ENCODE results near the gene MRPL50. TPM values are rescaled to one million over a fixed set of nuclear protein-coding genes. Genes with fewer than 3 reads are reported as not detected.

The MRPL50 gene
- total and polyA plus RNA-seq, 2 donors (not counting 1 experiment from before 2014, with no cell fraction given): 11.8 to 12.2 TPM

DNA sequence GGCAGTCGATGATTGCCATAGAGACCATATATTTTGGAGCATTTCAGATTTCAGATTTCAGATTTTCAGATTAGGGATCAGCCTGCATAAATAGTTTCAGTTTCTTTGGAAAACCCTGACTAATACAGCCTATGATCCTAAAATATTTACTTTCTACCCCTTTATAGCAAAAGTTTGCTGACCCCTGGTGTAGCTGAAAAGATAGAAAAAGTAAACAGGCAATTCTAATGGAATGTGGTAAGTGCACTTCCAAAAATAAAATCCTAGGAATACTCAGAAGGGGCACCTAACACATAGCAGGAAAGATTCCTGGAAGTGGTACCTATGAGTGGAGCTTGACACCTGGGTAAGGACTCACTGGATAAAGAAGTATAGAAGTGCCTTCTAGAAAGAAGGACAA, 48.1 kb downstream of the MRPL50 start:
- TF ChIP-seq, protein P1, sequence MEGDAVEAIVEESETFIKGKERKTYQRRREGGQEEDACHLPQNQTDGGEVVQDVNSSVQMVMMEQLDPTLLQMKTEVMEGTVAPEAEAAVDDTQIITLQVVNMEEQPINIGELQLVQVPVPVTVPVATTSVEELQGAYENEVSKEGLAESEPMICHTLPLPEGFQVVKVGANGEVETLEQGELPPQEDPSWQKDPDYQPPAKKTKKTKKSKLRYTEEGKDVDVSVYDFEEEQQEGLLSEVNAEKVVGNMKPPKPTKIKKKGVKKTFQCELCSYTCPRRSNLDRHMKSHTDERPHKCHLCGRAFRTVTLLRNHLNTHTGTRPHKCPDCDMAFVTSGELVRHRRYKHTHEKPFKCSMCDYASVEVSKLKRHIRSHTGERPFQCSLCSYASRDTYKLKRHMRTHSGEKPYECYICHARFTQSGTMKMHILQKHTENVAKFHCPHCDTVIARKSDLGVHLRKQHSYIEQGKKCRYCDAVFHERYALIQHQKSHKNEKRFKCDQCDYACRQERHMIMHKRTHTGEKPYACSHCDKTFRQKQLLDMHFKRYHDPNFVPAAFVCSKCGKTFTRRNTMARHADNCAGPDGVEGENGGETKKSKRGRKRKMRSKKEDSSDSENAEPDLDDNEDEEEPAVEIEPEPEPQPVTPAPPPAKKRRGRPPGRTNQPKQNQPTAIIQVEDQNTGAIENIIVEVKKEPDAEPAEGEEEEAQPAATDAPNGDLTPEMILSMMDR (conservative IDR thresholded peaks at IDR 0.05 in 1 of 2, IDR thresholded peaks at IDR 0.05 in 1 of 2; ENCODE audit: low read depth in 1 of 2, low read length in 2 of 2): no peak
- no peak for TF ChIP-seq EZH2 (IDR thresholded peaks at IDR 0.05; ENCODE audit: low read length, missing control alignments)
- DNase-seq (ENCODE audit: low read depth in 2 of 2): no peak

DNA sequence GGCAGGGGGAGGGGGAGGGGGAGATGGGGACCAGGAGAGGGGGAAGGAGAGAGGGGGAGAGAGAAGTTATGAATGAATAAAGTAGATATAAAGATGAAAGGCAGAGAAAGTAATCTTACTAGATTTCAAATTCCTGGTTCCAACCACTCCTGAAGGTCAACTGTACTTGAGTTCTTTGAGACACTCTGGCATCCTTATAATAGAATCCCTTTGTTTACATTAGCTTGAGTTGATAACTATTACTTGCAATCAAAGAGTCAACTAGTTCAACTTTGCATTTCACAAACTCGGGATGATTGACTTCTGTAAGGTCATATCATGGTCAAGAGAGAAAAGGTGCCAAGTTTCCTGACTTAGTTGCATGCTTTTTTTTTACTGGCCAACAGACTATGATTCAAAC, 55.8 kb downstream of the MRPL50 start:
- Histone ChIP-seq H3K4me2 (ENCODE audit: extremely low read depth, insufficient read depth, low read length) (no peak overlapping the region), H2AFZ (ENCODE audit: low read length) (no peak overlapping the region), H3K9ac (ENCODE audit: insufficient read depth, low read length) (no peak overlapping the region), H3K79me2 (ENCODE audit: control insufficient read depth, insufficient read depth, low read length) (no peaks in the 10 kb centered on the region), H3K27me3 (ENCODE audit: control insufficient read depth, insufficient read depth, low read length) (no peaks in the 10 kb centered on the region), H3K4me1 (ENCODE audit: control insufficient read depth, extremely low read depth, insufficient read depth, low read length) (no peaks in the 10 kb centered on the region), H3K27ac (ENCODE audit: insufficient read depth, low read length) (no peak overlapping the region), H4K20me1 (ENCODE audit: control insufficient read depth, extremely low read depth, insufficient read depth, low read length) (no peaks in the 10 kb centered on the region), H3K4me3 (replicated peaks in 1 of 4; ENCODE audit: control extremely low read depth in 1 of 4, insufficient read depth in 1 of 4, low read depth in 3 of 4, low read length in 4 of 4) (no peak overlapping the region), H3K9me3 (ENCODE audit: control insufficient read depth, insufficient read depth, low read depth, low read length) (no peaks in the 10 kb centered on the region), H3K36me3 (ENCODE audit: control insufficient read depth, insufficient read depth, low read length) (no peaks in the 10 kb centered on the region)
- no peak for DNase-seq (ENCODE audit: low read depth in 2 of 2)
- TF ChIP-seq EZH2 (IDR thresholded peaks at IDR 0.05; ENCODE audit: low read length, missing control alignments): no peak
- TF ChIP-seq, protein P1 (conservative IDR thresholded peaks at IDR 0.05 in 1 of 2, IDR thresholded peaks at IDR 0.05 in 1 of 2; ENCODE audit: low read depth in 1 of 2, low read length in 2 of 2): no peak

More for the DNA sequence above, 48.1 kb downstream of the MRPL50 start:
- H3K27me3 ChIP-seq (ENCODE audit: control insufficient read depth, insufficient read depth, low read length): no peaks in the 10 kb centered on the region
- H3K4me3 ChIP-seq (replicated peaks in 1 of 4; ENCODE audit: control extremely low read depth in 1 of 4, insufficient read depth in 1 of 4, low read depth in 3 of 4, low read length in 4 of 4): no peak overlapping the region
- no peak overlapping the region for H2AFZ ChIP-seq (ENCODE audit: low read length)
- H3K36me3 ChIP-seq (ENCODE audit: control insufficient read depth, insufficient read depth, low read length): no peaks in the 10 kb centered on the region
- no peak overlapping the region for H3K4me2 ChIP-seq (ENCODE audit: extremely low read depth, insufficient read depth, low read length)
- no peaks in the 10 kb centered on the region for H4K20me1 ChIP-seq (ENCODE audit: control insufficient read depth, extremely low read depth, insufficient read depth, low read length)
- no peaks in the 10 kb centered on the region for H3K4me1 ChIP-seq (ENCODE audit: control insufficient read depth, extremely low read depth, insufficient read depth, low read length)
- H3K9me3 ChIP-seq (ENCODE audit: control insufficient read depth, insufficient read depth, low read depth, low read length): no peaks in the 10 kb centered on the region
- no peak overlapping the region for H3K27ac ChIP-seq (ENCODE audit: insufficient read depth, low read length)
- H3K79me2 ChIP-seq (ENCODE audit: control insufficient read depth, insufficient read depth, low read length): no peaks in the 10 kb centered on the region
- H3K9ac ChIP-seq (ENCODE audit: insufficient read depth, low read length): no peak overlapping the region

DNA sequence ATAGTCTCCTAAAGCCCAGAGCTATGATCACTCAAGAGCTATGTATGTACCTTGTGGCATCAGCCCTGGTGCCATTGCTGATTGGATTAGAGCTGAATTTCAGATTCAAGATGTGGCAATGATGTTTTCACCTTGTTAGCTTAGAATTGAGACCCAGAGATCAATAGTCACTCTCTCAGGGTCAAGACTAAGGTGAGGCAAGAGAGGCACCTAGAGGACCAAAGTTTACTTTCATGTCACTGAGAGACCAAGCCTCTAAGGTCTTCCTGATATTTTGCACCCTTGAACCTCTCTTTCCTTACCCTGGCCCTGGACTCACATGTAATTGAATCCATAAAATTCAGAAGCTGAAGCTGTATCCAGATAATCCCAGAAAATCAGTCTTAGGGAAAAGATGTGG, 56.5 kb downstream of the MRPL50 start:
- Histone ChIP-seq H3K4me2 (ENCODE audit: extremely low read depth, insufficient read depth, low read length) (no peak overlapping the region), H3K36me3 (ENCODE audit: control insufficient read depth, insufficient read depth, low read length) (no peaks in the 10 kb centered on the region), H3K27me3 (ENCODE audit: control insufficient read depth, insufficient read depth, low read length) (no peaks in the 10 kb centered on the region), H3K4me1 (ENCODE audit: control insufficient read depth, extremely low read depth, insufficient read depth, low read length) (no peaks in the 10 kb centered on the region), H2AFZ (ENCODE audit: low read length) (no peak overlapping the region), H3K9ac (ENCODE audit: insufficient read depth, low read length) (no peak overlapping the region), H3K4me3 (replicated peaks in 1 of 4; ENCODE audit: control extremely low read depth in 1 of 4, insufficient read depth in 1 of 4, low read depth in 3 of 4, low read length in 4 of 4) (no peak overlapping the region), H3K79me2 (ENCODE audit: control insufficient read depth, insufficient read depth, low read length) (no peaks in the 10 kb centered on the region), H3K27ac (ENCODE audit: insufficient read depth, low read length) (no peak overlapping the region), H4K20me1 (ENCODE audit: control insufficient read depth, extremely low read depth, insufficient read depth, low read length) (no peaks in the 10 kb centered on the region), H3K9me3 (ENCODE audit: control insufficient read depth, insufficient read depth, low read depth, low read length) (no peaks in the 10 kb centered on the region)
- TF ChIP-seq, protein P1 (conservative IDR thresholded peaks at IDR 0.05 in 1 of 2, IDR thresholded peaks at IDR 0.05 in 1 of 2; ENCODE audit: low read depth in 1 of 2, low read length in 2 of 2): no peak
- TF ChIP-seq EZH2 (IDR thresholded peaks at IDR 0.05; ENCODE audit: low read length, missing control alignments): no peak
- no peak for DNase-seq (ENCODE audit: low read depth in 2 of 2)

Other genes with a start within 250 kb of the MRPL50 start
- not detected in 2 replicates for gene BAAT, start 13.6 kb downstream of the MRPL50 start, total RNA-seq
- gene BAAT, start 13.6 kb downstream of the MRPL50 start, polyA plus RNA-seq: 0.02 and 0.03 TPM in 2 replicates
- gene ZNF189, start 233 bp upstream of the MRPL50 start, total RNA-seq: 19.3 and 21.8 TPM in 2 replicates
- gene ZNF189, start 233 bp upstream of the MRPL50 start, polyA plus RNA-seq: 6.6 and 8.7 TPM in 2 replicates
- gene ALDOB, start 37.2 kb upstream of the MRPL50 start, total RNA-seq: not detected in 2 replicates
- not detected in 2 replicates for gene ALDOB, start 37.2 kb upstream of the MRPL50 start, polyA plus RNA-seq
- gene RNF20, start 135.2 kb upstream of the MRPL50 start, total RNA-seq: 29.6 and 34.2 TPM in 2 replicates
- gene RNF20, start 135.2 kb upstream of the MRPL50 start, polyA plus RNA-seq: 20.1 and 23.0 TPM in 2 replicates
- not detected in 2 replicates for gene PPP3R2, start 196.4 kb upstream of the MRPL50 start, total RNA-seq
- not detected in 2 replicates for gene PPP3R2, start 196.4 kb upstream of the MRPL50 start, polyA plus RNA-seq